Calu3 (cell line): Measurements from ENCODE around the gene SIAH2. TPM values are rescaled to one million over a fixed set of nuclear protein-coding genes. Genes with fewer than 3 reads are reported as not detected.
A peak's percentile ranks its signal among the peaks of the same experiment; 100 is the strongest.

ENCODE experiments used
- BruUV-seq: library from RNA; stranded (reverse); fragments of 400-500 nt; replicated peaks from 2 replicates; lab custom pipeline; 2021; lab: Mats Ljungman, UMichigan
- CTCF ChIA-PET: fragments of 300-600 bp; sonication (Branson Sonifier 250); formaldehyde crosslinking; loops from one replicate; lab custom pipeline; 2022; ENCODE audit warnings: antibody characterized with exemption; lab: Charles Lee
- DNase-seq: peaks from one replicate; pipeline ENCODE4 v3.0.0; 2022
- H3K27ac Mint-ChIP-seq: one replicate; pipeline ENCODE4 v1.8.0; 2022; ENCODE audit warnings: mixed read lengths; ENCODE audit not compliant: unreplicated experiment
- H3K27me3 Mint-ChIP-seq: one replicate; pipeline ENCODE4 v1.8.0; 2022; ENCODE audit warnings: mixed read lengths; ENCODE audit not compliant: unreplicated experiment
- H3K36me3 Mint-ChIP-seq: one replicate; pipeline ENCODE4 v1.8.0; 2022; ENCODE audit warnings: mild to moderate bottlenecking, moderate library complexity, mixed read lengths; ENCODE audit not compliant: insufficient read depth, unreplicated experiment
- H3K4me1 Mint-ChIP-seq: one replicate; pipeline ENCODE4 v1.8.0; 2022; ENCODE audit warnings: mild to moderate bottlenecking, low read depth, mixed read lengths; ENCODE audit not compliant: unreplicated experiment
- H3K4me3 Mint-ChIP-seq: one replicate; pipeline ENCODE4 v1.8.0; 2022; ENCODE audit warnings: mild to moderate bottlenecking, low read depth, moderate library complexity, mixed read lengths; ENCODE audit not compliant: unreplicated experiment
- H3K9me3 Mint-ChIP-seq: one replicate; pipeline ENCODE4 v1.8.0; 2022; ENCODE audit warnings: low read depth, mixed read lengths; ENCODE audit not compliant: unreplicated experiment
- intact Hi-C: fragments of 100-400 bp; cut with micrococcal nuclease; formaldehyde crosslinking; loops from one replicate; pipeline ENCODE4 v1.10.0; 2022; ENCODE audit not compliant: unreplicated experiment
- total RNA-seq: library from RNA; stranded (reverse); gene quantifications from 2 replicates; pipeline ENCODE4 v1.2.3, GENCODE V29; 2022
- TF ChIP-seq, protein P1 (sequence below): fragments of 200-600 bp; IDR thresholded peaks from one replicate; pipeline ENCODE4 v1.8.0; 2022; ENCODE audit warnings: antibody characterized with exemption; ENCODE audit not compliant: unreplicated experiment

SIAH2 gene
- total RNA-seq, 1 experiment from 2014 or later: 33.6 TPM

DNA sequence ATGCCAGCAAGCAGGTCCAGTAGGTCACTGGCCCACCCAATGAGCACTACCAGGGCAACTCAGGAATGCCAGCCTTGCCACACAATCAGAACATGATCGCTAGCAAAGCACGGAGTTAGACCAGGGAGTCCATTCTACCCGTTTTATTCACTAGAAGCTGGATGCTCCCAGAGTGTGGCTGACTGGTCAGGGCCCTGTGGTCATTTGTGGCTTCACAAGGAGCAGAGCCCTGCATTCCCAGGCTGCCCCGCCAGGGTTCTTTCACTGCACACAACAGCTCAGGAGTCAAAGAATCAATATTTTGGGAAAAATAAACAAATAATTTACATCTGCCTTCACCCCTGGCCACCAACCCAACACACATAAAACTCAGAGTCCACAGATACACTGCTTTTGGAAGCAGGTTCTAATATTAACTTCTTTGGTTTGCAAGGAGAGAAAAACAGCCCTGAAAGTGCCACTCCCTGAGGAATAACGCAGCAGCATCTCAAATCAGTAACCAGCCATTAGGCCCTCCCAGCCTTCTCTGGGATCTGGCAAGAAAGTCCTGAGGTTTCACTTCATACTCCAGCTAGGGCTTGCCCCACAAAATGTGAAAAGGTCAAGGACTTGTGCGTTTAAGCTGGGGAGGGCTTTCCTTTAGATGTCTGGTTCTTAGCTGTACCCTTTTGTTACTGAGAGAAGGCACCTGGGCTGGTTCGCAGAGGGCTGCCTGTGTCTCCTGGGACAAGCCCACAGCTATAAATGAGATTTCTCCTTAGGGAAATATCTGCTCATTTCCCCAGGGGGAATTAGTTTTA lies 16.0 kb downstream of the SIAH2 start:
- H3K9me3 Mint-ChIP-seq: peaks cover 3% of the 10 kb centered on the region
- CTCF ChIA-PET: interaction anchor here (0.5 to 0.7 kb wide), 2 partner anchors 61 to 443 kb away, joined by 3 to 6 read pairs; no protein-coding TSS in a partner anchor
- intact Hi-C loops: no loop called here
- no peaks in the 10 kb centered on the region for H3K27me3 Mint-ChIP-seq
- H3K4me1 Mint-ChIP-seq: peaks cover 87% of the 10 kb centered on the region
- DNase-seq: no peak
- H3K27ac Mint-ChIP-seq: peak overlapping the region; percentile 14
- H3K4me3 Mint-ChIP-seq: no peak overlapping the region
- TF ChIP-seq, protein P1, sequence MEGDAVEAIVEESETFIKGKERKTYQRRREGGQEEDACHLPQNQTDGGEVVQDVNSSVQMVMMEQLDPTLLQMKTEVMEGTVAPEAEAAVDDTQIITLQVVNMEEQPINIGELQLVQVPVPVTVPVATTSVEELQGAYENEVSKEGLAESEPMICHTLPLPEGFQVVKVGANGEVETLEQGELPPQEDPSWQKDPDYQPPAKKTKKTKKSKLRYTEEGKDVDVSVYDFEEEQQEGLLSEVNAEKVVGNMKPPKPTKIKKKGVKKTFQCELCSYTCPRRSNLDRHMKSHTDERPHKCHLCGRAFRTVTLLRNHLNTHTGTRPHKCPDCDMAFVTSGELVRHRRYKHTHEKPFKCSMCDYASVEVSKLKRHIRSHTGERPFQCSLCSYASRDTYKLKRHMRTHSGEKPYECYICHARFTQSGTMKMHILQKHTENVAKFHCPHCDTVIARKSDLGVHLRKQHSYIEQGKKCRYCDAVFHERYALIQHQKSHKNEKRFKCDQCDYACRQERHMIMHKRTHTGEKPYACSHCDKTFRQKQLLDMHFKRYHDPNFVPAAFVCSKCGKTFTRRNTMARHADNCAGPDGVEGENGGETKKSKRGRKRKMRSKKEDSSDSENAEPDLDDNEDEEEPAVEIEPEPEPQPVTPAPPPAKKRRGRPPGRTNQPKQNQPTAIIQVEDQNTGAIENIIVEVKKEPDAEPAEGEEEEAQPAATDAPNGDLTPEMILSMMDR: no peak
- no TSS peak for BruUV-seq
- peaks cover 35% of the 10 kb centered on the region for H3K36me3 Mint-ChIP-seq

- peaks cover 76% of the 10 kb centered on the region for H3K4me1 Mint-ChIP-seq
- BruUV-seq: no TSS peak
These were observed 17.1 kb downstream of the SIAH2 start for GRCh38 chr3:150745832-150746231.

DNA sequence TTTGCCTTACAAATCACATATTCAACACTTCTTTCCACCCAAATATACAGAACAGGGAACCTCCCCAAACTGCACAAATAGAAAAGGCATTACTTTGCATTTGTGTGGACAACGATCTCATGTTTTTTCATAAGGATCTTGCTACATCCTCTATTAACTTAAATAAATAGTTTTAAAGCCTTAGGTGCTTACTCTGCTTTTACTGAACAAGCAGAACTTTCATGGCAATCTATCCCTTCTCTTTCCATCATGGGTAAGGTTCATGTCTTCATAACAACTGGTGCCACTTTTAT lies 18.1 kb downstream of the SIAH2 start:
- BruUV-seq: no TSS peak
- H3K27ac Mint-ChIP-seq: peak overlapping the region; percentile 62
- peaks cover 30% of the 10 kb centered on the region for H3K36me3 Mint-ChIP-seq
- H3K4me3 Mint-ChIP-seq: no peak overlapping the region
- H3K9me3 Mint-ChIP-seq: peaks cover 3% of the 10 kb centered on the region
- no peak for DNase-seq
- intact Hi-C loops: no loop called here
- peaks cover 66% of the 10 kb centered on the region for H3K4me1 Mint-ChIP-seq
- TF ChIP-seq, protein P1: no peak
- H3K27me3 Mint-ChIP-seq: no peaks in the 10 kb centered on the region
- CTCF ChIA-PET: no interaction called here

More at GRCh38 chr3:150745832-150746231, 17.1 kb downstream of the SIAH2 start:
- Mint-ChIP-seq H3K27ac (no peak overlapping the region), H3K36me3 (peaks cover 33% of the 10 kb centered on the region), H3K9me3 (peaks cover 3% of the 10 kb centered on the region), H3K4me3 (no peak overlapping the region), H3K27me3 (no peaks in the 10 kb centered on the region)
- intact Hi-C loops: no loop called here
- CTCF ChIA-PET: interaction anchor here (0.6 to 0.7 kb wide), 2 partner anchors 17 to 370 kb away, joined by 3 to 6 read pairs; no protein-coding TSS in a partner anchor
- no peak for DNase-seq
- TF ChIP-seq, protein P1: no peak

- BruUV-seq: no TSS peak
- peaks cover 60% of the 10 kb centered on the region for H3K4me1 Mint-ChIP-seq
- H3K36me3 Mint-ChIP-seq: peaks cover 30% of the 10 kb centered on the region
- intact Hi-C loops: no loop called here
- TF ChIP-seq, protein P1: no peak
- no peak overlapping the region for H3K4me3 Mint-ChIP-seq
- CTCF ChIA-PET: interaction anchor here (0.8 to 1.3 kb wide), 2 partner anchors 16 to 19 kb away, joined by 4 read pairs; no protein-coding TSS in a partner anchor
- DNase-seq: no peak
- peaks cover 3% of the 10 kb centered on the region for H3K9me3 Mint-ChIP-seq
- peak overlapping the region; percentile 62 for H3K27ac Mint-ChIP-seq
- no peaks in the 10 kb centered on the region for H3K27me3 Mint-ChIP-seq
These were observed 18.7 kb downstream of the SIAH2 start for GRCh38 chr3:150744041-150744918.
